ENCODE data around the gene NFS1.

Gene NFS1

GRCh38 chr20:35702824-35703695 lies 3.9 kb upstream of the NFS1 start:
- Histone ChIP-seq H3K27me3 (ENCODE audit: control insufficient read depth, low read length) (no peaks in the 10 kb centered on the region), H3K36me3 (ENCODE audit: control insufficient read depth, low read length) (peaks cover 85% of the 10 kb centered on the region), H3K79me2 (ENCODE audit: control insufficient read depth, low read length) (peaks cover 43% of the 10 kb centered on the region), H3K4me2 (ENCODE audit: low read length) (no peak overlapping the region), H3K9me3 (ENCODE audit: control insufficient read depth, insufficient read depth, low read length) (no peaks in the 10 kb centered on the region), H3K9me2 (replicated peaks; ENCODE audit: control insufficient read depth, low read length) (no peaks in the 10 kb centered on the region), H3K4me3 (ENCODE audit: low read length) (no peak overlapping the region), H3K4me1 (ENCODE audit: control insufficient read depth, low read length) (peaks cover 19% of the 10 kb centered on the region), H4K20me1 (ENCODE audit: control insufficient read depth, insufficient read depth, low read depth, low read length) (peaks cover 7% of the 10 kb centered on the region; the same call in 1 of the 2 replicates), H3F3A (ENCODE audit: control insufficient read depth, insufficient read depth) (peaks cover 79% of the 10 kb centered on the region), H3K27ac (ENCODE audit: low read depth, low read length) (no peak overlapping the region)
- TF ChIP-seq EZH2phosphoT487 (IDR thresholded peaks at IDR 0.05; ENCODE audit: borderline replicate concordance, low read length) (no peak), CTCF (IDR thresholded peaks at IDR 0.05; ENCODE audit: low read depth, low read length, poor library complexity, severe bottlenecking) (no peak)

- Histone ChIP-seq H3K4me3 (ENCODE audit: low read length) (no peak overlapping the region), H3K79me2 (ENCODE audit: control insufficient read depth, low read length) (peaks cover 49% of the 10 kb centered on the region), H3K9me2 (replicated peaks; ENCODE audit: control insufficient read depth, low read length) (no peaks in the 10 kb centered on the region), H3F3A (ENCODE audit: control insufficient read depth, insufficient read depth) (peaks cover 71% of the 10 kb centered on the region), H3K27me3 (ENCODE audit: control insufficient read depth, low read length) (no peaks in the 10 kb centered on the region), H4K20me1 (ENCODE audit: control insufficient read depth, insufficient read depth, low read depth, low read length) (peaks cover 7% of the 10 kb centered on the region; the same call in 1 of the 2 replicates), H3K4me2 (ENCODE audit: low read length) (no peak overlapping the region), H3K27ac (ENCODE audit: low read depth, low read length) (no peak overlapping the region), H3K9me3 (ENCODE audit: control insufficient read depth, insufficient read depth, low read length) (no peaks in the 10 kb centered on the region), H3K36me3 (ENCODE audit: control insufficient read depth, low read length) (peaks cover 78% of the 10 kb centered on the region), H3K4me1 (ENCODE audit: control insufficient read depth, low read length) (peaks cover 27% of the 10 kb centered on the region)
- no peak for TF ChIP-seq CTCF (IDR thresholded peaks at IDR 0.05; ENCODE audit: low read depth, low read length, poor library complexity, severe bottlenecking)
- TF ChIP-seq EZH2phosphoT487 (IDR thresholded peaks at IDR 0.05; ENCODE audit: borderline replicate concordance, low read length), result no peak
These were observed 3.1 kb upstream of the NFS1 start for GRCh38 chr20:35702051-35702823.

GRCh38 chr20:35700625-35701148 lies 1.5 kb upstream of the NFS1 start:
- no peaks in the 10 kb centered on the region for H3K9me3 ChIP-seq (ENCODE audit: control insufficient read depth, insufficient read depth, low read length)
- H3K36me3 ChIP-seq (ENCODE audit: control insufficient read depth, low read length), result peaks cover 69% of the 10 kb centered on the region
- H3K79me2 ChIP-seq (ENCODE audit: control insufficient read depth, low read length), result peaks cover 47% of the 10 kb centered on the region
- TF ChIP-seq CTCF (IDR thresholded peaks at IDR 0.05; ENCODE audit: low read depth, low read length, poor library complexity, severe bottlenecking) (no peak), EZH2phosphoT487 (IDR thresholded peaks at IDR 0.05; ENCODE audit: borderline replicate concordance, low read length) (no peak)
- peaks cover 7% of the 10 kb centered on the region; the same call in 1 of the 2 replicates for H4K20me1 ChIP-seq (ENCODE audit: control insufficient read depth, insufficient read depth, low read depth, low read length)
- H3F3A ChIP-seq (ENCODE audit: control insufficient read depth, insufficient read depth), result peaks cover 58% of the 10 kb centered on the region
- peak overlapping the region; percentile 83 for H3K27ac ChIP-seq (ENCODE audit: low read depth, low read length)
- H3K4me2 ChIP-seq (ENCODE audit: low read length), result peak overlapping the region; percentile 84
- H3K9me2 ChIP-seq (replicated peaks; ENCODE audit: control insufficient read depth, low read length), result no peaks in the 10 kb centered on the region
- H3K4me3 ChIP-seq (ENCODE audit: low read length), result peak overlapping the region; percentile 97
- no peaks in the 10 kb centered on the region for H3K27me3 ChIP-seq (ENCODE audit: control insufficient read depth, low read length)
- H3K4me1 ChIP-seq (ENCODE audit: control insufficient read depth, low read length), result peaks cover 29% of the 10 kb centered on the region

All from DOHH2 (cell line).